IMR-90 (cell line): ENCODE data around the gene SLC44A5. TPM values are rescaled to one million over a fixed set of nuclear protein-coding genes. Genes with fewer than 3 reads are reported as not detected.

Experiments used
- ATAC-seq: fragments of 200-7000 bp; cut with Tn5 transposase; 2 replicates; pipeline ENCODE4 v1.9.1; 2020; ENCODE audit warnings: low read depth, mild to moderate bottlenecking, moderate library complexity
- BruUV-seq: library from RNA; stranded (reverse); fragments of 400-500 nt; replicated peaks from 2 replicates; lab custom pipeline; 2021; lab: Mats Ljungman, UMichigan
- CTCF ChIA-PET: fragments of 300-600 bp; formaldehyde crosslinking; extraction: SDS; loops from one replicate; lab custom pipeline; 2021; ENCODE audit warnings: antibody characterized with exemption; lab: Yijun Ruan, JAX
- POLR2A ChIA-PET: fragments of 300-600 bp; sonication (Branson Sonifier 250); formaldehyde crosslinking; loops from one replicate; lab custom pipeline; 2022; ENCODE audit warnings: antibody characterized with exemption; ENCODE audit not compliant: unreplicated experiment; lab: Charles Lee
- DNase-seq: peaks from one replicate; pipeline ENCODE4 v3.0.0; 2013
- H2AFZ ChIP-seq: replicated peaks from 2 replicates; pipeline ENCODE3; 2013; ENCODE audit warnings: low read length, mild to moderate bottlenecking; ENCODE audit not compliant: poor library complexity
- H2AK5ac ChIP-seq: 2 replicates; pipeline ENCODE4 v1.6.1; 2013; ENCODE audit warnings: low read depth, low read length, inconsistent platforms
- H2AK9ac ChIP-seq: replicated peaks from 2 replicates; pipeline ENCODE3; 2013; ENCODE audit warnings: mild to moderate bottlenecking, low read depth, low read length, moderate library complexity; ENCODE audit not compliant: poor library complexity
- H2BK120ac ChIP-seq: 2 replicates; pipeline ENCODE4 v1.6.1; 2013; ENCODE audit warnings: low read depth, low read length, inconsistent platforms
- H2BK15ac ChIP-seq: 3 replicates; pipeline ENCODE4 v1.6.1; 2013; ENCODE audit warnings: low read depth, low read length, inconsistent platforms
- H2BK20ac ChIP-seq: 2 replicates; pipeline ENCODE4 v1.6.1; 2013; ENCODE audit warnings: low read depth, mild to moderate bottlenecking, inconsistent platforms, low read length, moderate library complexity
- H2BK5ac ChIP-seq: 2 replicates; pipeline ENCODE4 v1.6.1; 2013; ENCODE audit warnings: mild to moderate bottlenecking, low read depth, low read length, inconsistent platforms; ENCODE audit not compliant: poor library complexity, severe bottlenecking
- H3K14ac ChIP-seq: replicated peaks from 2 replicates; pipeline ENCODE4 v1.6.1; 2013; ENCODE audit warnings: low read depth, low read length, inconsistent platforms
- H3K18ac ChIP-seq: 2 replicates; pipeline ENCODE4 v1.6.1; 2013; ENCODE audit warnings: low read depth, low read length, control low read depth
- H3K23ac ChIP-seq: 2 replicates; pipeline ENCODE4 v1.6.1; 2013; ENCODE audit warnings: low read depth, low read length, inconsistent platforms
- H3K27ac ChIP-seq: 2 replicates; pipeline ENCODE4 v1.5.1; 2013; ENCODE audit warnings: mild to moderate bottlenecking, control low read depth, low read length; ENCODE audit not compliant: insufficient read depth
- H3K27me3 ChIP-seq: 2 replicates; pipeline ENCODE4 v1.6.1; 2013; ENCODE audit warnings: low read length; ENCODE audit not compliant: control insufficient read depth, insufficient read depth
- H3K36me3 ChIP-seq: 2 replicates; pipeline ENCODE4 v1.6.1; 2013; ENCODE audit warnings: low read length, mixed read lengths; ENCODE audit not compliant: control insufficient read depth, insufficient read depth
- H3K4ac ChIP-seq: 2 replicates; pipeline ENCODE4 v1.6.1; 2013; ENCODE audit warnings: low read depth, low read length, inconsistent platforms
- H3K4me1 ChIP-seq: 2 replicates; pipeline ENCODE4 v1.6.1; 2013; ENCODE audit warnings: low read length, mixed read lengths; ENCODE audit not compliant: control insufficient read depth, insufficient read depth
- H3K4me2 ChIP-seq: 2 replicates; pipeline ENCODE4 v1.6.1; 2013; ENCODE audit warnings: low read depth, mild to moderate bottlenecking, control low read depth, low read length, moderate library complexity
- H3K4me3 ChIP-seq: 2 replicates; pipeline ENCODE4 v1.5.1; 2013; ENCODE audit warnings: low read depth, mild to moderate bottlenecking, control low read depth, low read length, moderate library complexity; ENCODE audit not compliant: insufficient read depth
- H3K56ac ChIP-seq: 2 replicates; pipeline ENCODE4 v1.6.1; 2013; ENCODE audit warnings: low read length, inconsistent platforms; ENCODE audit not compliant: insufficient read depth; ENCODE audit errors: extremely low read depth
- H3K79me1 ChIP-seq, 2 experiments: 2 replicates each; pipeline ENCODE4 v1.6.1; 2013; ENCODE audit warnings: low read length in 2 of 2, inconsistent platforms in 1 of 2, low read depth in 1 of 2
- H3K9ac ChIP-seq: 2 replicates; pipeline ENCODE4 v1.6.1; 2013; ENCODE audit warnings: low read depth, low read length, control low read depth
- H3K9me1 ChIP-seq: 2 replicates; pipeline ENCODE4 v1.6.1; 2013; ENCODE audit warnings: low read length, inconsistent platforms; ENCODE audit not compliant: insufficient read depth
- H3K9me3 ChIP-seq: 2 replicates; pipeline ENCODE4 v1.6.1; 2013; ENCODE audit warnings: low read length; ENCODE audit not compliant: control insufficient read depth, insufficient read depth
- H4K20me1 ChIP-seq: 2 replicates; pipeline ENCODE4 v1.6.1; 2013; ENCODE audit warnings: low read length, inconsistent platforms; ENCODE audit not compliant: insufficient read depth
- H4K5ac ChIP-seq: 2 replicates; pipeline ENCODE4 v1.6.1; 2013; ENCODE audit warnings: mild to moderate bottlenecking, low read depth, low read length, control low read depth
- H4K8ac ChIP-seq, 2 experiments: 2 replicates each; pipeline ENCODE4 v1.6.1; 2013; ENCODE audit warnings: low read depth in 2 of 2, low read length in 2 of 2, control low read depth in 1 of 2, inconsistent platforms in 1 of 2
- H4K91ac ChIP-seq: 2 replicates; pipeline ENCODE4 v1.6.1; 2013; ENCODE audit warnings: low read depth, low read length, inconsistent platforms; ENCODE audit not compliant: insufficient read depth
- BHLHE40 ChIP-seq: fragments of 150-350 bp; IDR thresholded peaks from 2 replicates; pipeline ENCODE4 v1.6.1; 2016; ENCODE audit warnings: mild to moderate bottlenecking, low read depth, low read length
- CEBPB ChIP-seq: IDR thresholded peaks from 2 replicates; pipeline ENCODE4 v1.6.1; 2012; ENCODE audit warnings: low read depth, low read length, improper control_type of control experiment
- CHD1 ChIP-seq: IDR thresholded peaks from 2 replicates; pipeline ENCODE4 v1.6.1; 2012; ENCODE audit warnings: low read depth, low read length, improper control_type of control experiment
- FOS ChIP-seq: fragments of 150-350 bp; IDR thresholded peaks from 2 replicates; pipeline ENCODE4 v1.6.1; 2016; ENCODE audit warnings: low read depth, low read length
- MAFK ChIP-seq: IDR thresholded peaks from 2 replicates; pipeline ENCODE4 v1.6.1; 2012; ENCODE audit warnings: low read depth, low read length, improper control_type of control experiment
- MAZ ChIP-seq: IDR thresholded peaks from 2 replicates; pipeline ENCODE4 v1.6.1; 2012; ENCODE audit warnings: low read depth, mild to moderate bottlenecking, low read length, improper control_type of control experiment, moderate library complexity, borderline replicate concordance
- MXI1 ChIP-seq: IDR thresholded peaks from 2 replicates; pipeline ENCODE4 v1.6.1; 2012; ENCODE audit warnings: low read depth, mild to moderate bottlenecking, low read length, moderate library complexity, borderline replicate concordance
- NFE2L2 ChIP-seq: fragments of 150-350 bp; IDR thresholded peaks from 2 replicates; pipeline ENCODE4 v1.6.1; 2016; ENCODE audit warnings: low read depth, mild to moderate bottlenecking, low read length
- POLR2A ChIP-seq: IDR thresholded peaks from 2 replicates; pipeline ENCODE4 v1.6.1; 2012; ENCODE audit warnings: mild to moderate bottlenecking, low read depth, low read length
- RAD21 ChIP-seq: IDR thresholded peaks from 2 replicates; pipeline ENCODE4 v1.6.1; 2012; ENCODE audit warnings: low read length, improper control_type of control experiment
- RCOR1 ChIP-seq: IDR thresholded peaks from 2 replicates; pipeline ENCODE4 v1.6.1; 2012; ENCODE audit warnings: mild to moderate bottlenecking, low read length, improper control_type of control experiment; ENCODE audit not compliant: insufficient replicate concordance
- RFX5 ChIP-seq: IDR thresholded peaks from 2 replicates; pipeline ENCODE4 v1.8.0; 2012; ENCODE audit warnings: low read depth, mild to moderate bottlenecking, low read length, moderate library complexity
- SMC3 ChIP-seq: fragments of 150-350 bp; IDR thresholded peaks from 2 replicates; pipeline ENCODE4 v1.6.1; 2016; ENCODE audit warnings: low read depth, mild to moderate bottlenecking, antibody characterized with exemption, low read length, moderate library complexity
- WGBS, 2 experiments: methylation state at CpG; one replicate each; pipeline versions ENCODE4 v1.1.5 to v1.1.7; 2013; ENCODE audit warnings: missing lambda C conversion rate in 2 of 2; ENCODE audit not compliant: insufficient read length in 1 of 2; ENCODE audit errors: extremely low coverage in 2 of 2; 5-methylcytosine and 5-hydroxymethylcytosine counted together
- dilution Hi-C: fragments of 300-500 bp; cut with HindIII; formaldehyde crosslinking; loops from one replicate; pipeline ENCODE4 v1.14.3; 2018; ENCODE audit warnings: low sequenced_read_pairs; ENCODE audit not compliant: unreplicated experiment
- in situ Hi-C: fragments of 300-500 bp; cut with MboI; formaldehyde crosslinking; loops from 3 replicates; pipeline ENCODE4 v1.14.3; 2019; ENCODE audit warnings: low sequenced_read_pairs, inconsistent platforms, mixed read lengths
- intact Hi-C: fragments of 100-400 bp; cut with micrococcal nuclease; formaldehyde crosslinking; loops from 2 replicates; pipeline ENCODE4 v1.10.0; 2022
- polyA plus RNA-seq, 3 experiments: library from polyadenylated mRNA; depleted of rRNA; stranded (reverse); fragments of >200 nt; gene quantifications; 2 replicates each; pipeline ENCODE4 v1.2.3, GENCODE V29; 2012; ENCODE audit warnings: low replicate concordance in 1 of 3
- total RNA-seq: library from RNA; depleted of rRNA; stranded (reverse); fragments of >200 nt; gene quantifications from 2 replicates; pipeline ENCODE4 v1.2.3, GENCODE V29; 2012
- TF ChIP-seq, protein P1 (sequence below): fragments of 150-350 bp; IDR thresholded peaks from 2 replicates; pipeline ENCODE4 v1.6.1; 2016; ENCODE audit warnings: low read depth, mild to moderate bottlenecking, low read length, moderate library complexity, borderline replicate concordance
- TF ChIP-seq, protein P2 (sequence below): fragments of 150-350 bp; IDR thresholded peaks from 2 replicates; pipeline ENCODE4 v1.6.1; 2017; ENCODE audit warnings: mild to moderate bottlenecking, antibody characterized with exemption, low read length, low read depth
- TF ChIP-seq, protein P3 (sequence below): conservative IDR thresholded peaks from 2 replicates; pipeline ENCODE4 v1.5.1; 2012; ENCODE audit warnings: mild to moderate bottlenecking, low read depth, low read length, improper control_type of control experiment

SLC44A5 gene
- total and polyA plus RNA-seq, 2 of the 4 experiments (the other 2 are of a cell fraction): under 0.01 TPM; not detected in 1

DNA sequence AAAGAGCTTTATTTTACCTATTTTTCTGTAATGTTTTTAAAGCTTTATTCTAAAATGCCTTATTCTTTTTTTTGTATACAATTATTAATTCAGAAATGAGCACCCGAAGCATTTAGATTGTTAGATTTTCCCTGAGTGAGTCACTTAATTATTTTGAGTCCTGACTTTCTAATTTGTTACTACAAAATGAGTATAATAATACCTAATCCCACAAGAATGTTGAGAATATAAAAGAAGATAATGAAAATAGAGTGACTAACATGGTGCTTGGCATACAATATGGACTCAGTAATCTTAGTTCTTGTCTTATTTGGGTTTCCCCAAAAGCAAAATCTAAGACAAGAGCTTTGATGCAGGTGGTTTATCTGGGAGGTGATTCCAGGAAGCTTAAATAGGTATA lies 334.5 kb downstream of the SLC44A5 start:
- Histone ChIP-seq H2BK5ac (no peak overlapping the region), H2BK120ac (no peak overlapping the region), H3K36me3 (no peaks in the 10 kb centered on the region), H3K9me3 (peaks cover 2% of the 10 kb centered on the region; the same call in 1 of the 2 replicates), H3K4me1 (no peaks in the 10 kb centered on the region), H3K4ac (no peak overlapping the region), H3K56ac (no peak overlapping the region), H3K18ac (no peak overlapping the region), H3K4me3 (no peak overlapping the region), H3K14ac (no peak overlapping the region), H2AK9ac (no peak overlapping the region), H3K27ac (no peak overlapping the region), H2BK20ac (no peak overlapping the region), H3K79me1 (no peaks in the 10 kb centered on the region), H3K23ac (no peak overlapping the region), H2AK5ac (no peak overlapping the region), H3K4me2 (no peak overlapping the region), H2BK15ac (no peak overlapping the region), H4K91ac (no peak overlapping the region), H3K9me1 (no peaks in the 10 kb centered on the region), H4K8ac (no peak overlapping the region), H4K20me1 (no peaks in the 10 kb centered on the region), H3K27me3 (no peaks in the 10 kb centered on the region), H4K5ac (no peak overlapping the region), H3K9ac (no peak overlapping the region), H2AFZ (no peak overlapping the region)
- DNase-seq (no peak), ATAC-seq (no peak)
- POLR2A ChIA-PET: no interaction called here
- intact Hi-C loops (no loop called here), in situ Hi-C loops (no loop called here), dilution Hi-C loops (no loop called here)
- CTCF ChIA-PET: interaction anchor here (2.0 kb wide), 1 partner anchor 10 kb away, joined by 7 read pairs; no protein-coding TSS in a partner anchor
- TF ChIP-seq SMC3: no peak
- no peak for TF ChIP-seq RAD21
- no peak for TF ChIP-seq RCOR1
- no peak for TF ChIP-seq POLR2A
- TF ChIP-seq, protein P1, sequence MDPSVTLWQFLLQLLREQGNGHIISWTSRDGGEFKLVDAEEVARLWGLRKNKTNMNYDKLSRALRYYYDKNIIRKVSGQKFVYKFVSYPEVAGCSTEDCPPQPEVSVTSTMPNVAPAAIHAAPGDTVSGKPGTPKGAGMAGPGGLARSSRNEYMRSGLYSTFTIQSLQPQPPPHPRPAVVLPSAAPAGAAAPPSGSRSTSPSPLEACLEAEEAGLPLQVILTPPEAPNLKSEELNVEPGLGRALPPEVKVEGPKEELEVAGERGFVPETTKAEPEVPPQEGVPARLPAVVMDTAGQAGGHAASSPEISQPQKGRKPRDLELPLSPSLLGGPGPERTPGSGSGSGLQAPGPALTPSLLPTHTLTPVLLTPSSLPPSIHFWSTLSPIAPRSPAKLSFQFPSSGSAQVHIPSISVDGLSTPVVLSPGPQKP: no peak
- no peak for TF ChIP-seq NFE2L2
- TF ChIP-seq, protein P2, sequence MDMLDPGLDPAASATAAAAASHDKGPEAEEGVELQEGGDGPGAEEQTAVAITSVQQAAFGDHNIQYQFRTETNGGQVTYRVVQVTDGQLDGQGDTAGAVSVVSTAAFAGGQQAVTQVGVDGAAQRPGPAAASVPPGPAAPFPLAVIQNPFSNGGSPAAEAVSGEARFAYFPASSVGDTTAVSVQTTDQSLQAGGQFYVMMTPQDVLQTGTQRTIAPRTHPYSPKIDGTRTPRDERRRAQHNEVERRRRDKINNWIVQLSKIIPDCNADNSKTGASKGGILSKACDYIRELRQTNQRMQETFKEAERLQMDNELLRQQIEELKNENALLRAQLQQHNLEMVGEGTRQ: no peak
- TF ChIP-seq, protein P3, sequence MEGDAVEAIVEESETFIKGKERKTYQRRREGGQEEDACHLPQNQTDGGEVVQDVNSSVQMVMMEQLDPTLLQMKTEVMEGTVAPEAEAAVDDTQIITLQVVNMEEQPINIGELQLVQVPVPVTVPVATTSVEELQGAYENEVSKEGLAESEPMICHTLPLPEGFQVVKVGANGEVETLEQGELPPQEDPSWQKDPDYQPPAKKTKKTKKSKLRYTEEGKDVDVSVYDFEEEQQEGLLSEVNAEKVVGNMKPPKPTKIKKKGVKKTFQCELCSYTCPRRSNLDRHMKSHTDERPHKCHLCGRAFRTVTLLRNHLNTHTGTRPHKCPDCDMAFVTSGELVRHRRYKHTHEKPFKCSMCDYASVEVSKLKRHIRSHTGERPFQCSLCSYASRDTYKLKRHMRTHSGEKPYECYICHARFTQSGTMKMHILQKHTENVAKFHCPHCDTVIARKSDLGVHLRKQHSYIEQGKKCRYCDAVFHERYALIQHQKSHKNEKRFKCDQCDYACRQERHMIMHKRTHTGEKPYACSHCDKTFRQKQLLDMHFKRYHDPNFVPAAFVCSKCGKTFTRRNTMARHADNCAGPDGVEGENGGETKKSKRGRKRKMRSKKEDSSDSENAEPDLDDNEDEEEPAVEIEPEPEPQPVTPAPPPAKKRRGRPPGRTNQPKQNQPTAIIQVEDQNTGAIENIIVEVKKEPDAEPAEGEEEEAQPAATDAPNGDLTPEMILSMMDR: no peak
- no peak for TF ChIP-seq FOS
- TF ChIP-seq MAFK: no peak
- no peak for TF ChIP-seq BHLHE40
- TF ChIP-seq CHD1: no peak
- TF ChIP-seq MXI1: no peak
- no peak for TF ChIP-seq MAZ
- no peak for TF ChIP-seq RFX5
- TF ChIP-seq CEBPB: no peak
- WGBS, 2 experiments: no CpG with 5 or more reads among the region's 1 CpG
- no TSS peak for BruUV-seq
